NCI-H1105 (cell line): ENCODE results near the gene BMAL1.
"Not testable (repeated sequence)": the region's sequence is repeated elsewhere in the genome, so short reads cannot be mapped to it uniquely, and the experiment has no call there.

Source experiments
- DNase-seq: peaks from one replicate; lab custom pipeline; 2025; lab: John Stamatoyannopoulos, UW

Gene BMAL1

GRCh38 chr11:13382751-13383150 is 105.2 kb downstream of the BMAL1 start:
- DNase-seq = no peak

DNA sequence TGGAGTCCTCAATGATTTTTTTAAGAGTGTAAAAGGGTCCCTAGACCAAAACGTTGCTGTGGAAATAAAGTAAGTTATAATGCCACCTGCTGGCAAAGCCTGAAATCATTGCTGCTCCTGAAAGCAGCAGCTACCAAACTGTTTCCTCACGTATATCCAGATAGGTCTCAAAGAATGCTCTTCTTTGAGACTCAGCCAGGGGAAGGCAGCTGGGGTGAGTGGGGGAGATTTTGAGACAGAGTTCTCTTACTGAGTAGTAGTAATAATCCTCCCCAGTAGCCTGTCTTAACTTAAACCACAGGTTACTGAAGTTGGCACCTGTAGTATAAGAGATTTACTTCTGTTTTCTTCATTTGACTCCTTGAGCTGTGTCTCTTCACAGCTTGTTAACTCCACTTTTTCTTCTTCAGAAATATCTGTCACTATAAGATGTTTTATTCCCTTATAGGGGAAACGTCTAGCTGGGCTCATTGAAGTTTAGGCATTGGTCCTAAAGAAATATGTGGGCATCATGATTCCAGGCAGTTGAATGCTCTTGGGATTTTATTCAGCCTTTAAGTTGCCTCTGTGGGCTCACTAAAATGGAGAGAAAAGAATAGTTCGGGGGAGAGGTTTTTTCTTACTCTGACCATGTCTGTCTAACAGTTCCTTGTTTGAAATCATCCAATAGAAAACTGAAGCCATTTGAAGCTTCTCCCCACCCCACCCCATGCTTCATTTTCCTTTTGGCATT is 107.5 kb downstream of the BMAL1 start:
- DNase-seq = peak; percentile 35

DNA sequence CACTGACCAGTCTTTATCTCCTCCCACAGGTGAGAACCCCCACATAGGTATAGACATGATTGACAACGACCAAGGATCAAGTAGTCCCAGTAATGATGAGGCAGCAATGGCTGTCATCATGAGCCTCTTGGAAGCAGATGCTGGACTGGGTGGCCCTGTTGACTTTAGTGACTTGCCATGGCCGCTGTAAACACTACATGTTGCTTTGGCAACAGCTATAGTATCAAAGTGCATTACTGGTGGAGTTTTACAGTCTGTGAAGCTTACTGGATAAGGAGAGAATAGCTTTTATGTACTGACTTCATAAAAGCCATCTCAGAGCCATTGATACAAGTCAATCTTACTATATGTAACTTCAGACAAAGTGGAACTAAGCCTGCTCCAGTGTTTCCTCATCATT is 109.0 kb downstream of the BMAL1 start:
- DNase-seq = no peak

- no peak for DNase-seq
These were observed 111.2 kb downstream of the BMAL1 start for GRCh38 chr11:13388741-13389140.

DNA sequence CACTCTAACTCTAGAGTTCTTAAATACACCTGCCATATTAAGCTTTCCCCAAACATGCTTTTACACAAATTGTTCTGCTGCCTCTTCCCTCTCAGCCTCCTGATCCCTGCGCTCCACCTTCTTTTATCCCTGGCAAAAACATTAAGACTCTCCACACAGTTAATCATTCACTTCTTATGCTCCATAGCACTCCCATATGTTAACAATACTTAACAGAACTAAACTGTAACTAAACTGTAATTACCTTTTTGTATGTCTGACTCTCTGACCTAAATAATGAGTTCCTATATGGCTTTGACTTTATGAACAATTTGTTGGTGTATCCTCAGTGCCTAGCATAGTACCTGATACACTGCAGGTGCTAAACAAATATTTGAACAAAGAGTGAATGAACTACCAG is 113.6 kb downstream of the BMAL1 start:
- no peak for DNase-seq

GRCh38 chr11:13398335-13398734 is 120.7 kb downstream of the BMAL1 start:
- DNase-seq = not testable (repeated sequence)

DNA sequence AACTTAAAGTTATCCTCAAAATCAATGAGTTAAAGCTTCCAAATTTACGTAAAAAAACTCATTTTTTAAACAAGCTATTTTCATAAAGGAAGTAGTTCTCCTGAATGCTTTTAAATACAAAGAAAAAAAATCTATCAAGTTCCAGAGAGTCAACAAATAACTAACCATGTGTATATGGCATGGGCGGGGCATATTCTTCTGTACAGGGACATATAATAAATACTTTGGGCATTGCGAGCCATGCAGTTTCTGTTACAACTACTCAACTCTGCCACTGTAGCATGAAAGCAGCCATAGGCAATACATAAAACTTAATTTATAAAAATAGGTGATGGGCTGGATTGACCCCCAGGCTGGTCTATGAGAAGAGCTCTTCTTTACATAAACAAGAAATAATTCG is 127.6 kb downstream of the BMAL1 start:
- no peak for DNase-seq

DNA sequence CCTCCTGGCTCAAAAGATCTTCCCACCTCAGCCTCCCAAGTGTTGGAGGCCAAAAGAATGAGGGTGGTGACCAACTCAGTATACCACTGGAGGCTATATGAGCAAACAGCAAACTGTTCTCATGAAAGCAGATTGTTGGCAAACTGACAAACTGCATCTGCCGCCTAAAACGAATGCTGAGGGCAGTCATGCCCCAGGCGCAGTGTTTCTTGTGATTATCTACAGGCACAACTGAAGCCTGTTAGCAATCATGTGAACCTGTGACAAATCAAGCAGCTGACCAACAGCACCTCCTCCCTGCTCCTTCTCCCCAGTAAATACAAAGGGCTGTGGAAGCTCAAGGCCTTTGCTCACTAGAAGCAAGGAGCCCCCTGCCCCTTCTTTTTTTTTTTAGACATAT is 137.6 kb downstream of the BMAL1 start:
- no peak for DNase-seq

DNA sequence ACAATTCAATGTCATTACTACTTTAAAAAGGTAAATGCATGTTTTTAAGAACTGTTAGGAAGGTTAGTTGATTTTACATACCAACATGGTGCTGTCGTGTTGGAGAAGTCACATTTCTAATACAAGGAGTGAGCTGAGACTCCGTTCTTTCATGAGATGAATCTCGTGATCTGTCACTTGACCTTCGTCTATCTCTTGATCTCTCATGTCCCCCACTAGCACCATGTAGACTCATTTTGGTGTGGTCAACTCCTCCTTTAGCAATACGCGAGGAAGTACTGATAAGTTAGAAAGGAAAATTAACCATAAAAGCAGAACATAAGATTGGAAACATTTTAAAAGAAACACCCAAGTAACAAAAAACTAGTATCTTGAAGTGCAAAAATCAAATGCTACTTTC is 144.0 kb downstream of the BMAL1 start:
- DNase-seq = no peak

DNA sequence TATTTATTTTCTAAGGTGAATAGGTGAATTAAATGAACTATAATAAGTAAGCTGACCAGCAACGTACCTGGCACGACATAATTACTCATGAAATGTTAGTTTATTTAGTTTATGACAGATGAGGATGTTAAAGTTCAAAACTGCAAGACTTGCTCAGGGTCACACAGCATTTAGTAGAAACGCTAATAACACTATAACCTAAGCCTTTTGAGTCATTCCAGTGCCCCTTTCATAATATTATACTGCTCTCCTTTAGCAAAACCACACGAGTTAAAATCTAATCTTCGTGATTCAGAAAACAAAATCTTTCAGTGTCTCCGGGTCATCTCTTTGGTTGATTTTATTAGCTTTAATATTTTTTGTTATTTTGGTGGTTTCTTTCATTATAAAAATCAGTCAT is 145.8 kb downstream of the BMAL1 start:
- no peak for DNase-seq

- no peak for DNase-seq
These were observed 149.8 kb downstream of the BMAL1 start for GRCh38 chr11:13427440-13427839.

- no peak for DNase-seq
These were observed 151.7 kb downstream of the BMAL1 start for GRCh38 chr11:13429288-13429687.

DNA sequence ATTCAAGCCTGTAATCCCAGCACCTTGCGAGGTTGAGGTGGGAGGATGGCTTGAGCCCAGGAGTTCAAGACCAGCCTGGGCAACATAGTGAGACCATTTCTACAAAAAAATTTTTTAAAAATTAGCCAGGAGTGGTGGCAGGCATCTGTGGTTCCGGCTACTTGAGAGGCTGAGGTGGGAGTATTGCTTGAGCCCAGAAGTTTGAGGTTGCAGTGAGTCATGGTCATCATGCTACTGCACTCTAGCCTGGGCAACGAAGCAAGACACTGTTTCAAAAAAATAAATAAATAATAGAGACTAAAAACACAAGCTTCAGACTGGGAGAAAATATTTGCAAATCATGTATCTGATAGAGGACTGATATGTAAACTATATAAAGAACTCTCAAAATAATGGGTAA is 152.2 kb downstream of the BMAL1 start:
- no peak for DNase-seq

DNA sequence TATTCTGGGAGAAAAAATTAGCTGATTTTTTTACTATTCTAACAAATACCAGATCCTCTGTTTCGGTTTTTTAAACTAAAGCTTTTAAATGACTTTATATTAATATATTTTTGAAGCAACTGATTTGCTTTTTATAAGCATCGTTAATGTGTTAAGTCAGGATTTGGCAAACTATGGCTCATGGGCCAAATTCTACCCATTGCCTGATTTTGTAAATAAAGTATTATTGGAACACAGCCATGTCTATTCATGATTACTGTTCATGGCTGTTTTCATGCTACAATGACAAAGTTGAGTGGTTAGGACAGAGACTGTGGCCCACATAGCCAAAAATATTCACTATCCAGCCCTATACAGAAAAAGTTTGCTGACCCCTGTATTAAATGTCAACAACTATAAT is 155.8 kb downstream of the BMAL1 start:
- no peak for DNase-seq

GRCh38 chr11:13434247-13435205 is 156.9 kb downstream of the BMAL1 start:
- no peak for DNase-seq

DNA sequence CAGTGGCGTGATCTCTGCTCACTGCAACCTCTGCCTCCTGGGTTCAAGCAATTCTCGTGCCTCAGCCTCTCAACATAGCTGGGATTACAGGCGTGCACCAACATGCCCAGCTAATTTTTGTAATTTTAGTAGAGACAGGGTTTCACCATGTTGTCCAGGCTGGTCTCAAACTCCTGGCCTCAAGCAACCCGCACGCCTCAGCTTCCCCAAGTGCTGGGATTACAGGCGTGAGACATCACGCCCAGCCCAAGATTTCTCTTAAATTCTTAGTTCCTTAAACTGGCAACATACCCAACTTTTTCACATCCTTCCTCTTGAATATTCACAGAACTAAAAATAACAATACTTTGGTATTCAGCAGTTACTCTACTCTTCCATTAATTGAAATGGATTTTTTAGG is 159.2 kb downstream of the BMAL1 start:
- not testable (repeated sequence) for DNase-seq
